ENCODE data around the gene PRSS21.
A peak's percentile ranks its signal among the peaks of the same experiment; 100 is the strongest.

Gene PRSS21

GRCh38 chr16:2777903-2778629 is 39.0 kb upstream of the PRSS21 start (continued):
- TF ChIP-seq ZNF626 (tag by site-specific recombination; IDR thresholded peaks at IDR 0.05) (no peak), ZSCAN5A (tag by site-specific recombination; IDR thresholded peaks at IDR 0.05) (no peak), ZBTB17 (tag by site-specific recombination; IDR thresholded peaks at IDR 0.05) (no peak), ZNF571 (tag by site-specific recombination; IDR thresholded peaks at IDR 0.05) (no peak), ZBTB20 (tag by site-specific recombination; IDR thresholded peaks at IDR 0.05) (0 out of 2 replicates have a peak, but pooled peaks have one; percentile 3), ZFP41 (tag by site-specific recombination; IDR thresholded peaks at IDR 0.05; ENCODE audit: borderline replicate concordance) (no peak), TSHZ1 (tag by site-specific recombination; IDR thresholded peaks at IDR 0.05; ENCODE audit: borderline replicate concordance) (no peak)

- peaks cover 0 to 25% of the 10 kb centered on the region in 2 experiments; a peak in 1 of 3 replicates for H3K36me3 ChIP-seq (ENCODE audit: control insufficient read depth in 2 of 2, insufficient read depth in 1 of 2, low read length in 2 of 2)
- H3K27ac ChIP-seq (ENCODE audit: extremely low read depth, low read depth, low read length): no peak overlapping the region; the same call in 1 of the 2 replicates
- H3K4me1 ChIP-seq (ENCODE audit: control insufficient read depth, insufficient read depth, low read length): peaks cover 2% of the 10 kb centered on the region; the same call in 1 of the 2 replicates
- TF ChIP-seq HOXD13 (CRISPR knock-in tag; IDR thresholded peaks at IDR 0.05; ENCODE audit: borderline replicate concordance) (no peak), ZNF426 (tag by site-specific recombination; IDR thresholded peaks at IDR 0.05) (no peak), ZBTB17 (tag by site-specific recombination; IDR thresholded peaks at IDR 0.05) (no peak), ZBTB6 (tag by site-specific recombination; IDR thresholded peaks at IDR 0.05) (no peak), ZNF223 (tag by site-specific recombination; IDR thresholded peaks at IDR 0.05) (no peak), ZNF530 (tag by site-specific recombination; IDR thresholded peaks at IDR 0.05; ENCODE audit: low read depth) (no peak), ZNF843 (tag by site-specific recombination; IDR thresholded peaks at IDR 0.05) (no peak), ZNF561 (tag by site-specific recombination; IDR thresholded peaks at IDR 0.05; ENCODE audit: borderline replicate concordance) (no peak), ZBTB26 (tag by site-specific recombination; optimal IDR thresholded peaks at IDR 0.05) (no peak), ZNF514 (tag by site-specific recombination; IDR thresholded peaks at IDR 0.05) (no peak), ZNF292 (tag by site-specific recombination; IDR thresholded peaks at IDR 0.05; ENCODE audit: borderline replicate concordance, low read depth) (no peak), GLI2 (tag by site-specific recombination; IDR thresholded peaks at IDR 0.05; ENCODE audit: borderline replicate concordance, low read depth) (no peak), ZNF449 (tag by site-specific recombination; IDR thresholded peaks at IDR 0.05) (no peak), KLF1 (tag by site-specific recombination; IDR thresholded peaks at IDR 0.05) (no peak), ZNF518A (tag by site-specific recombination; conservative IDR thresholded peaks at IDR 0.05; ENCODE audit: low read depth) (no peak)
- POLR2A ChIA-PET: interaction anchor here (1.0 to 4.2 kb wide), 6 partner anchors 25 to 185 kb away, joined by 3 to 22 read pairs (median 4); partner anchors contain the start of genes FLYWCH1, KREMEN2 and SRRM2
- CTCF ChIA-PET: interaction anchor here (0.7 to 2.3 kb wide), 4 partner anchors 24 to 680 kb away, joined by 3 to 11 read pairs (median 4); no protein-coding TSS in a partner anchor
- H3K9me3 ChIP-seq (ENCODE audit: control insufficient read depth, insufficient read depth, low read depth, low read length): no peaks in the 10 kb centered on the region
- H3K4me3 ChIP-seq (ENCODE audit: low read depth, low read length): no peak overlapping the region
Observed at GRCh38 chr16:2778630-2778958, 38.4 kb upstream of the PRSS21 start.
